ENCODE measurements around the gene TRERF1. TPM values are rescaled to one million over a fixed set of nuclear protein-coding genes. Genes with fewer than 3 reads are reported as not detected.

Gene TRERF1
- total RNA-seq, 1 donor from 2014 or later = 8.7 TPM

DNA sequence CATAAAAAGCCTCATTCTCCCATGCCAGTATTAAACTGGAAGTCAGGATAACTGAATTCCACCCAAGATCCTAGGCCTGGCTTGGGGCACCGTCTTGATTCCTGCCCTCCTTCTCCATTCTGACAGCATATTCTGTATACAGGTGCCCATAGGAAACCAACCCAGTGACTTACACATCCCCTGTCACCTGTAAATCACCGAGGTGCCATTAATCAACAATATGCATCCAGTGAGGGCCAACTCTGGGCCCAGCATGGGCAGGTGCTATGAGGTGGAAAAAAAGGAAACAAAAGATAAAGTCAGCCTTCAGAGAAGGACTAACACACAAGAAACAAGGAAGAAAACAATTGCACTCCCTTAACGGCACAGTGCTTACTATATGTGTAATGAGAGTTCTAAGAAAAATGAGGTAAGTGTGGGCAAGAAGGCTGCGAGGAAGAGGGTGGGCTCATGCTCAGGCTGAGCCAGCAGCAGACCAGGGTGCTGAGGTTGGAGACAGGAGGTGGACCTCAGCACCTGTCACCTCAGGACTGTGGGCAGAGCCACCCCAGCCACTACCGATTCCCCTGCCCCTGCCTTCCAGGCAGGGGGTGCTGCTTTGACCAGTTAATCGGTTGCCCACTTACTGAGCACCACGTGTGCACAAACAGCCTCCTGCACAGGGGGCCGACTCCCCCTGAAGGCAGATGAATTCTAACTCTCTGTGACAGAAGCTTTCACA lies 105.9 kb downstream of the TRERF1 start:
- no peak for DNase-seq (ENCODE audit: low spot score)
- no peaks in the 10 kb centered on the region for H3K27me3 Mint-ChIP-seq (ENCODE audit: unreplicated experiment)
- H3K27ac Mint-ChIP-seq (ENCODE audit: unreplicated experiment) = no peak overlapping the region
- H3K4me1 Mint-ChIP-seq (ENCODE audit: unreplicated experiment) = peaks cover 5% of the 10 kb centered on the region
- H3K36me3 Mint-ChIP-seq (ENCODE audit: low read depth, unreplicated experiment) = no peaks in the 10 kb centered on the region
- no peaks in the 10 kb centered on the region for H3K9me3 Mint-ChIP-seq (ENCODE audit: unreplicated experiment)
- H3K4me3 Mint-ChIP-seq (ENCODE audit: unreplicated experiment) = no peak overlapping the region
- no peak for TF ChIP-seq CTCF (IDR thresholded peaks at IDR 0.05; ENCODE audit: unreplicated experiment)

DNA sequence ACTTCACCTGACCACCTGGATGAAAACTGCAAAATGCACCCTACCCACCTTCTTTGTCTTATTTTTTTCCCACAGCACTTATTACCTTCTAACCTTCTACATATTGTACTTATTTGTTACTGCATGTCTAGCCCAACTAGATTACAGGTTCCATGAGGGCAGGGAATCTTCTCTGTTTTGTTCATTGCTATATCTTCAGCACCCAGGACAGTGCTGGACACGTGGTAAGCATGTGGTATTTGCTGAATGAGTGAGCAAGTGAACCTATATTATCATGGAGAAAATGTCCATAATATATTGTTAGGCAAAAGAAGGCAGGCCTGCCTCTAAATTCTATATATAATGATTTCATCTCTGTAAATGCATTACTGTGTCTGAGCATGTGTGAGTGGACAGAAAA lies 107.0 kb downstream of the TRERF1 start:
- no peaks in the 10 kb centered on the region for H3K27me3 Mint-ChIP-seq (ENCODE audit: unreplicated experiment)
- H3K4me1 Mint-ChIP-seq (ENCODE audit: unreplicated experiment) = peaks cover 5% of the 10 kb centered on the region
- DNase-seq (ENCODE audit: low spot score) = no peak
- H3K36me3 Mint-ChIP-seq (ENCODE audit: low read depth, unreplicated experiment) = no peaks in the 10 kb centered on the region
- H3K4me3 Mint-ChIP-seq (ENCODE audit: unreplicated experiment) = no peak overlapping the region
- TF ChIP-seq CTCF (IDR thresholded peaks at IDR 0.05; ENCODE audit: unreplicated experiment) = no peak
- no peaks in the 10 kb centered on the region for H3K9me3 Mint-ChIP-seq (ENCODE audit: unreplicated experiment)
- H3K27ac Mint-ChIP-seq (ENCODE audit: unreplicated experiment) = no peak overlapping the region

DNA sequence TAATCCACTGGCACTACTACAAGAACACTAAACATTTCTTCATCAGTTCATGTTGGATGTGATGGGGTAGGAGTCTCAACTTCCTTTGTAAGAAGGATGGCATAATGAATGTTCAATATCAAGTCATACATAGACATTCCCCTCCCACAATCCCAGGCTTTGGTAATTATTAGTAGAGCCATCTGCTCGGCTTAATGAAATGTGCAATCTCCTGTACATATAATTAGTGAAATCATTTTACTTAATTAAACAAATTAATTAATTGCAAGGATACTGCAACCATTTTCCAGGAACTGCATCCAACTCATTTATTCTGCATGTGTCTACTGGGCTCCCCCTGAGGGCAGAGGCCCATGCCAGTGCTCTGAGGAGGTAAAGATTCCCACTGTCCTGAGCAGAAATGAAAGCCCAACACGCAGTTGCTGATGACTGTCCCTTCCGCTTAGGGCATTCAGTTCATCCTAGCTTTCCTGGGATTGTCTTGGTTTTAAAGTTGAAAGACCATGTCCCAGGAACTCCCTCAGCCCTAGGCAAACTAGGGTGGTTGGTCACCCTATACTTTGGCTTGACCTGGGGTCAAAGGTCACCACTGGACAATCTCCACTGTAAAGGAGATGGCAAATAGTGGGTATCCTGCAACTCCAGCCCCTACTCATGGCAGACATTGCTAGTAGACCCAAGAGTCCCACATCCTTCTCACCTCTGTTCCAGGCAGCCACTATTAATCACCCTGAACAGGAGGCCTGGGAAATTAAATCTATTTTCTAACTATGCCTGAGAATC lies 109.8 kb downstream of the TRERF1 start:
- no peaks in the 10 kb centered on the region for H3K36me3 Mint-ChIP-seq (ENCODE audit: low read depth, unreplicated experiment)
- TF ChIP-seq CTCF (IDR thresholded peaks at IDR 0.05; ENCODE audit: unreplicated experiment) = no peak
- H3K4me1 Mint-ChIP-seq (ENCODE audit: unreplicated experiment) = peaks cover 11% of the 10 kb centered on the region
- H3K27me3 Mint-ChIP-seq (ENCODE audit: unreplicated experiment) = peaks cover 4% of the 10 kb centered on the region
- no peak overlapping the region for H3K4me3 Mint-ChIP-seq (ENCODE audit: unreplicated experiment)
- no peaks in the 10 kb centered on the region for H3K9me3 Mint-ChIP-seq (ENCODE audit: unreplicated experiment)
- H3K27ac Mint-ChIP-seq (ENCODE audit: unreplicated experiment) = no peak overlapping the region
- no peak for DNase-seq (ENCODE audit: low spot score)

- Mint-ChIP-seq H3K4me1 (ENCODE audit: unreplicated experiment) (peaks cover 11% of the 10 kb centered on the region), H3K27me3 (ENCODE audit: unreplicated experiment) (peaks cover 4% of the 10 kb centered on the region), H3K36me3 (ENCODE audit: low read depth, unreplicated experiment) (no peaks in the 10 kb centered on the region), H3K9me3 (ENCODE audit: unreplicated experiment) (no peaks in the 10 kb centered on the region), H3K27ac (ENCODE audit: unreplicated experiment) (no peak overlapping the region), H3K4me3 (ENCODE audit: unreplicated experiment) (no peak overlapping the region)
- DNase-seq (ENCODE audit: low spot score) = no peak
- TF ChIP-seq CTCF (IDR thresholded peaks at IDR 0.05; ENCODE audit: unreplicated experiment) = no peak
Observed at GRCh38 chr6:42341221-42341620, 110.5 kb downstream of the TRERF1 start.

GRCh38 chr6:42340511-42340910 lies 111.2 kb downstream of the TRERF1 start:
- DNase-seq (ENCODE audit: low spot score) = no peak
- no peak for TF ChIP-seq CTCF (IDR thresholded peaks at IDR 0.05; ENCODE audit: unreplicated experiment)
- H3K9me3 Mint-ChIP-seq (ENCODE audit: unreplicated experiment) = no peaks in the 10 kb centered on the region
- no peaks in the 10 kb centered on the region for H3K36me3 Mint-ChIP-seq (ENCODE audit: low read depth, unreplicated experiment)
- peaks cover 4% of the 10 kb centered on the region for H3K27me3 Mint-ChIP-seq (ENCODE audit: unreplicated experiment)
- no peak overlapping the region for H3K4me3 Mint-ChIP-seq (ENCODE audit: unreplicated experiment)
- H3K27ac Mint-ChIP-seq (ENCODE audit: unreplicated experiment) = no peak overlapping the region
- peaks cover 11% of the 10 kb centered on the region for H3K4me1 Mint-ChIP-seq (ENCODE audit: unreplicated experiment)
